Stimulated activated CD4-positive, alpha-beta T cell treated with anti-CD3 and anti-CD28 coated beads, Interleukin-4, amount 100 ng/mL, for 48 hours (primary cell): Measurements from ENCODE around the gene ACOD1.
"Not testable (repeated sequence)": the region's sequence is repeated elsewhere in the genome, so short reads cannot be mapped to it uniquely, and the experiment has no call there.

Source experiments
- DNase-seq, 2 donors: peaks; one replicate each; pipeline ENCODE4 v3.0.0-alpha.2; 2020; ENCODE audit warnings: low read depth in 2 of 2

The ACOD1 gene

GRCh38 chr13:76953968-76954367 lies 5.7 kb downstream of the ACOD1 start:
- no peak for DNase-seq

- no peak for DNase-seq
These were observed 6.2 kb downstream of the ACOD1 start for GRCh38 chr13:76954538-76954937.

GRCh38 chr13:76955193-76955592 lies 6.9 kb downstream of the ACOD1 start:
- DNase-seq = no peak

GRCh38 chr13:76955661-76956060 lies 7.3 kb downstream of the ACOD1 start:
- no peak for DNase-seq

GRCh38 chr13:76958841-76959432 lies 10.6 kb downstream of the ACOD1 start:
- no peak for DNase-seq

- DNase-seq = not testable (repeated sequence)
These were observed 11.4 kb downstream of the ACOD1 start for GRCh38 chr13:76959734-76960133.

- no peak for DNase-seq
These were observed 17.6 kb downstream of the ACOD1 start for GRCh38 chr13:76965759-76966421.

GRCh38 chr13:76967031-76967430 lies 18.7 kb downstream of the ACOD1 start:
- no peak for DNase-seq

- no peak for DNase-seq
These were observed 19.7 kb downstream of the ACOD1 start for GRCh38 chr13:76968041-76968440.

GRCh38 chr13:76969488-76970365 lies 21.4 kb downstream of the ACOD1 start:
- DNase-seq = no peak

- DNase-seq = no peak
These were observed 22.9 kb downstream of the ACOD1 start for GRCh38 chr13:76971215-76971614.

- DNase-seq = no peak
These were observed 23.8 kb downstream of the ACOD1 start for GRCh38 chr13:76971851-76972829.

GRCh38 chr13:76973920-76974617 lies 25.8 kb downstream of the ACOD1 start:
- no peak for DNase-seq

- DNase-seq = no peak
These were observed 26.3 kb downstream of the ACOD1 start for GRCh38 chr13:76974618-76974975.

- no peak for DNase-seq
These were observed 27.6 kb downstream of the ACOD1 start for GRCh38 chr13:76975863-76976262.

- DNase-seq = no peak
These were observed 28.2 kb downstream of the ACOD1 start for GRCh38 chr13:76976490-76976889.

- DNase-seq = no peak
These were observed 28.6 kb downstream of the ACOD1 start for GRCh38 chr13:76976929-76977328.

GRCh38 chr13:76980075-76980718 lies 31.9 kb downstream of the ACOD1 start:
- DNase-seq = peak; percentile 81 to 89

GRCh38 chr13:76982061-76982460 lies 33.8 kb downstream of the ACOD1 start:
- no peak for DNase-seq

- no peak for DNase-seq
These were observed 35.4 kb downstream of the ACOD1 start for GRCh38 chr13:76983676-76984075.

- DNase-seq = peak; percentile 43 to 54
These were observed 43.1 kb downstream of the ACOD1 start for GRCh38 chr13:76991432-76991795.
